HG03565 (cell line): ENCODE measurements around the gene NEURL1B.
"Not testable (repeated sequence)": the region's sequence is repeated elsewhere in the genome, so short reads cannot be mapped to it uniquely, and the experiment has no call there.

ENCODE experiments used
- ATAC-seq: cut with Tn5 transposase; IDR thresholded peaks from one replicate; pipeline ENCODE4 v1.9.1; 2021; ENCODE audit warnings: mild to moderate bottlenecking, moderate library complexity; ENCODE audit not compliant: unreplicated experiment

Gene NEURL1B

GRCh38 chr5:172692451-172692850 lies 51.4 kb downstream of the NEURL1B start:
- ATAC-seq, result no peak

DNA sequence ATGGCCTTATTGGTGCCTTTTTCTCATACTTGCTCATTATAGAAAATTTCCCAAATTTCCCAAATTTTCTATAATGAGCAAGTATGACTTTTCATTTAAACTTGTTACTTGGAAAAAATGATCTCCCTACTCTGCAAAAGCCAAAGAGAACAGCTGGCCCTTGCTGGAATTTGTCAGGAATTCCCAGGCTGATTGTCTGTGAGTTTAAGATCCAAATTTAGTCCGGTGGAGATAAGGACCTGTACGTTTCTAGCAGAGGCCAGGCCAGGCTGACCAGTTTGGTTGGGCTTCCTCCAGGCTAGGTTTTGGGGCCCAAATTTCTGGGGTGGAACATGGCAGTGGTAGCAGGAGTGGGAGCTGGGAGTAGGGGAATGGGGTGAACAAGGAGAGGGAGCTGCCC lies 51.9 kb downstream of the NEURL1B start:
- ATAC-seq, result no peak

DNA sequence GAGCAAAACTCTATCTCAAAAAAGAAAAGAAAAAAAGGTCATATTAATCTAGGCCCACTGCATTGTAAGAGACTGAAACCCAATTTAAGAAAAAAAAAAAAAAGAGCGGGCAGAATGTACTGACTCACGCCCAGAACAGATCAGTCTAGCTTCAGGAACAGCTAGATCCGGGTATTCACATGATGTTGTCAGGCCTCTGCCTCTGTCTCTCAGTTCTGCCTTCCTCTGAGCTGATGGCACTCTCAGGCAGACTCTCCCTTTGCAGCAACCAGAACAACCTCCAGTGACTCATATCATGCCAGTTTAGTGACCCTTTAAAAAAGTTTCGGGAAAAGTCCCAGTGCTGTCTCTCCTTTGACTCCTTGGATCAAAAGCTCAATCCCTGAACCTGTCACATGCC lies 53.0 kb downstream of the NEURL1B start:
- ATAC-seq, result no peak

DNA sequence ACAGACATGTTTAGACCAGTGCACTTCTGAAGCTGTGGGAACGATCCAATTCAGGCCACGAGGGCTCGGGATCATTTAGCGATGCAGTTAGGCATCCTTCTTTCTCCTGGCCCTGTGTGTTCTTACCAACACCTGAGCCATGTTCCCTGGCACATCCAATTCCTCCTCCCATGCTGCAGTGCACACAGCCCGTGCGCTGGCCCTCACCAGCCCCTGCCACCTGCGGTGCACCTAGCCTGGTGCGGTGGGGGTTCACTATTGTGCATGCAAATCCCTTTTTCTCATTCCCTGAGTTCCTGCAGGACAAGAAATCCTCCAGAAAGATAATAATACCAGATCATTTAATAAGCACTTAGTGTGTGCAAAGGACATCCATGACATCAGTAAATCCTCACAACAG lies 53.5 kb downstream of the NEURL1B start:
- no peak for ATAC-seq

- no peak for ATAC-seq
These were observed 54.4 kb downstream of the NEURL1B start for GRCh38 chr5:172695232-172696054.

DNA sequence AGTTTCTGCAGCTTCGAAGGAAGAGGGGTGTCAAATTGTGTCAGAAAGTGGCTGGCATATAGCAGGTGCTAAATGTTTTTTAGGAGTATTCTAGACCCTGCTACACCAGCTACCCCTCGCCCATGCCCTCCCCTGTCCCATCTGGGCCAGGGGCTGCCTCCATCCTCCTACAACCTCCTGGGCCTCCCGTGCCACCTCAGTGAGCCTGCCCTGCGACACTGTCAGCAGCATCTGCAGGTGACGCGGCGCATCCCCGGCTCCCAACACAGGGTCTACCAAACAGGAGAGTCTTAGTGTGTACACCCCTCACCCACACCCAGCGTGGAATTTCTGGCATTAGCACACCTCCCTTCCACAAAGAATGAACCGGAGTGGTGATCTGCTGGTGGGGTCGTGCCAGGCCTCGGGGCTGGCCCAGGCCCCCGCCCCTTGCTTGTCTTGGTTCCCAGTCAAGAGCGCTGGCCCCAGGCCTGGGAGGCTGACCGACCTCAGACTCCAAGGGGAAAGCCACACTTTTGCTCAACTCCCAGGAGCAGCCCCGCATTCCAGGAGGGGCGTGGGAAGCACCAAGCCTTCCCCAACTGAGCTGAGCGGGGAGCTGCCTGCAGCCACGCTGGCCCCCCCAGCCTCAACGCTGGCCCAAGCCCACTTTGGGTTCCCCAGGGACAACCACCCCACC lies 55.2 kb downstream of the NEURL1B start:
- ATAC-seq, result no peak

GRCh38 chr5:172697123-172698121 lies 56.4 kb downstream of the NEURL1B start:
- ATAC-seq, result peak; percentile 77

GRCh38 chr5:172699423-172699822 lies 58.4 kb downstream of the NEURL1B start:
- ATAC-seq, result no peak

GRCh38 chr5:172699999-172700364 lies 58.9 kb downstream of the NEURL1B start:
- no peak for ATAC-seq

- ATAC-seq, result no peak
These were observed 59.6 kb downstream of the NEURL1B start for GRCh38 chr5:172700365-172701290.

DNA sequence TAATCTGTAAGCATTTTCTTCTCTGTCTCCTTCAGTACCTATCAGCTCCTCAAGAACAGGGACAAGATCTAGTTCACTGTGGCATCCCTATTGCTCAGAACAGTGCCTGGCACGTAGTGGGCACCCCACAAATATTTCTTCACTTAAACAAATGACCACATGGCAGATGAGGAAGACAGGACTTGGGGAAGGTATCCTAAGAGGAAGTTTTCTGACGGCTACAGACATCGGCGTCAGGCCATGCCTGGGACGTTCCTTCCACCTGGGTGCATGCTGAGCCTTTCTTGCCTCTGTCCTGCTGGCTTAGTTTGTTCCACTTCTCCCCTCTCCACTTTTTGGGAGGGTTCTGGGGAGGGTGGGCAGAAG lies 60.2 kb downstream of the NEURL1B start:
- ATAC-seq, result no peak

GRCh38 chr5:172703952-172704351 lies 62.9 kb downstream of the NEURL1B start:
- ATAC-seq, result no peak

GRCh38 chr5:172705576-172706084 lies 64.6 kb downstream of the NEURL1B start:
- no peak for ATAC-seq

DNA sequence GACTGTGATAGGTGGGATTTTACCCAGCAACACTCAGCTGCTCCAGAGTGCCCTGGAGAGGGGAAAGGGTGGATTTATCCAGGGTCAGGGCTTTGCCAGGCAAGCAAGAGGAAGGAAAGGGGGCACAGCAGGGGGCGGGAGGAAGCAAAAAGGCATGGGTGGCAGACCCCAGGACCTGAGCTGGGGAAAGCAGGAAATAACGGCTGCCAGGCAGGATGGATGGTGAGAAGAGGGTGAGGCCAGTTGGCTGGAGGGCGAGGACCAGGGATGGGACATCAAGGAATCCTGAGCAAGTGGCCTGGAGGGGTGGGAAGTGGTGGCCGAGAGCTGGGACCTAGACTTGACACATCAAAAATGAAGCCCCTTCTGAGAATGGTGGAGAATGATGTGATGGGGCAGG lies 65.7 kb downstream of the NEURL1B start:
- ATAC-seq, result no peak

DNA sequence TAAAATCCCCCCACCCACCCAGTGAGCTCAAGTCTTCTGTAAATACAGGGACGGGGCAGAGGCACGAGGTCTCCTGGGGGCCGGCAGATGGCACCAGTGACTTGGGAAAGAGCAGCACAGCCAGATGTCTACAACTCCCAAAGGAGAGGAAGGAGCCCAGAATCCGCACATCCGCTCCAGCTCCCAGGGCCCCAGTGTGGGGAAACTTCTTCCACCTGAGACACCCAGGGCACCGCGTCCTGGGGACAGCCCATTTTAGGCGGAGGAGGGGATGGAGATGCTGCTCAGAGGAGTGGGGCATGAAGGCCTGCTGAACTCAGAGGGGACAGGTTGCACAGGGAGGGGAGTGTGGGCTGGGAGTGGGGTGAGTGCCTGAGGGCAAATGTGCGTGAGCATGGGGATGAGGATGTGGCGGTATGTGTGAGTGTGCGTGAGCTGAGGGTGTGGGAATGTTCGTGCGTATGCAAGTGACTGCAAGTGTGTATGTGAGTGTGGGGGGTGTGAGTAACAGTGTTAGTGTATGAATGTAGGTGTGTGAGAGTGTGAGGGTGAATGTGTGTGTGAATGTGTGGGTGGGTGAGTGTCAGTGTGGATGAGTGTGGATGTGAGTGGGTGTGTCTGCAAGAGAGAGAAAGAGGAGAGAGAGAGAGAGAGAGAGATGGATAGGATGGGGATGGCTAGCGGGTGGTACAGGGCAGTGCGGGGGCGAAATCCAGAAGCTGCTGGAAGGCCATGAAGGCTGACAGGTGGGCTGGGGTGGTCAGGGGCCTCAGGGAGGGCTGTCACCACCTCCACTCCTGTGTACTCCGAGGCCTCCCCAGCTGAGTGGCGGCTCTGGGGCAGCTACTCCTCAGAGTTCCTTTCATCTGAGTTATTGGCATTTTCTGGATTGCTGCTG lies 66.5 kb downstream of the NEURL1B start:
- no peak for ATAC-seq

DNA sequence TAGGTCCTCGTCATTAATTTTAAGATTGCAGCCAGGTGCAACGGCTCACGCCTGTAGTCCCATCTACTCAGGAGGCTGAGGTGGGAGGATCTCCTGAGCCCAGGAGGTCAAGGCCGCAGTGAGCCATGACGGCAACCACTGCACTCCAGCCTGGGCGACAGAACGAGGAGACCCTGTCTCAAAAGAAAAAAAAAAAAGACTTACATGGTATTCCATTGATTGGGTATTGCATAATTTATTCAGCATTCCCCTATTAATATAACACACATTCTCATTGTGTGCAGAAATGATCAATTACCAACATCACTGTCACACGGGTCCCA lies 67.1 kb downstream of the NEURL1B start:
- ATAC-seq, result no peak

DNA sequence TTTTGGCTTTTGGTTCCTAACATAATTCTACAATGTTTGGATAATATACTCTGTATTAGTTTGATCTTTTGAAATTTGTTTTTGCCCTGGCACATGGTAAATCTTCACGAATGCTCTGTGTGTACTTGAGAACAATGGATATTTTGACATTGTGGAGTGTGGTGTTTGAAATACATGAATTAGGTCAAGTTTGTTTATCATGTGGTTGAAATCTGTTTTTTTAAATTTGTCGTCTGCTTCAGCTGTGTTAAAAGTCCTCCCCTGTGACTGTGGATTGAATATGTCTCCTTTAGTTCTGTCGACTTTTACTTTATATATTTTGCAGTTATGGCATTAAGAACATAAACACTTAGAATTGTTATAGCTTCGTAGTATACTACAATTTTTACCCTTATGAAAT lies 69.6 kb downstream of the NEURL1B start:
- no peak for ATAC-seq

GRCh38 chr5:172711321-172711861 lies 70.3 kb downstream of the NEURL1B start:
- ATAC-seq, result not testable (repeated sequence)

DNA sequence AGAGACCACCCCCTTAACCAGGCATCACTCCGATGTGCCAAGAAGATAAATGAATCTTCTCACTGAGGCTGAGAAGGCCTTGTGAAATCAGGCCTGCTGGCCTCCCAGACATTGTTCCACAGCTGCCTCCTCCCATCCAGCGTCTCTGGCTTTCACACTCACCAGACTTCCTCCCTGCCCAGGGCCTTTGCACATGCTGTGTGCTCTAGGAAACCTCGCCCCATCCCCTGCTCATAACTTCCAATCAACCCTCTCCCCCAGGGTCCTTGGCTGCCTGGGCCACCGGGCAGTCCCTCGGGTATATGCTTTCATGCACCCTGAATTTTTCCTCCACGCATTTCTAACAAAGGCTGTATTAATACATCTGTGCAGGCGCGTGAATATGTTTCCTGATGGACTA lies 71.5 kb downstream of the NEURL1B start:
- ATAC-seq, result no peak
